Germinal center (tissue), 1 donor: ENCODE data around the gene MAB21L4.

Experiments used
- DNase-seq: peaks from one replicate; pipeline ENCODE4 v3.0.0; 2012; ENCODE audit warnings: mixed read lengths, low spot score

The MAB21L4 gene

DNA sequence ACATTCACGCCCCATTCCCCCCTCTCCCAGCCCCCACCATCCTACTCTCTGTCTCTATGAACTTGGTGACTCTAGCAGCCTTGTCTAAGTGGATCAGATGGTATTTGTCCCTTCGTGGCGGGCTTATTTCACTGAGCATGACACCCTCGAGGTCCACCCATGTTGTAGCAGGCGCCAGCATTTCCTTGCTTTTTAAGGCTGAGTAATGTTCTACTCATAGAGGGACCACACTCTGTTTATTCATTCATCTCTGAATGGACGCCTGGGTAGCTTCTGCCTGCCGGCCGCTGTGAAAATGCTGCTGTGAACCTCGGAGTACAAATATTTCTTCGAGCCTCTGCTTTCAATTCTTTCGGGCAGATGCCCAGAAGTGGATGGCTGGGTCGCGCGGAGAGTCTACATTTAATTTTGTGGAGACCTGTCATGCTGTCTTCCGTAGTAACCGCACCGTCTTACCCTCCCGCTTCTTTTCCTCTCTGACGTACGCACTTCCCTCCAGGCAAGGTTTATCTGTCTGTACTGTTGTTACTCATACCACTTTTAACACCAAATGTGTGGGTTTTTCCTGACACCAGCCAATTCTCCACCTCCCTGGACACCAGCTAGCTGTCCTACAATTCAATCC is 15.8 kb upstream of the MAB21L4 start:
- no peak for DNase-seq

DNA sequence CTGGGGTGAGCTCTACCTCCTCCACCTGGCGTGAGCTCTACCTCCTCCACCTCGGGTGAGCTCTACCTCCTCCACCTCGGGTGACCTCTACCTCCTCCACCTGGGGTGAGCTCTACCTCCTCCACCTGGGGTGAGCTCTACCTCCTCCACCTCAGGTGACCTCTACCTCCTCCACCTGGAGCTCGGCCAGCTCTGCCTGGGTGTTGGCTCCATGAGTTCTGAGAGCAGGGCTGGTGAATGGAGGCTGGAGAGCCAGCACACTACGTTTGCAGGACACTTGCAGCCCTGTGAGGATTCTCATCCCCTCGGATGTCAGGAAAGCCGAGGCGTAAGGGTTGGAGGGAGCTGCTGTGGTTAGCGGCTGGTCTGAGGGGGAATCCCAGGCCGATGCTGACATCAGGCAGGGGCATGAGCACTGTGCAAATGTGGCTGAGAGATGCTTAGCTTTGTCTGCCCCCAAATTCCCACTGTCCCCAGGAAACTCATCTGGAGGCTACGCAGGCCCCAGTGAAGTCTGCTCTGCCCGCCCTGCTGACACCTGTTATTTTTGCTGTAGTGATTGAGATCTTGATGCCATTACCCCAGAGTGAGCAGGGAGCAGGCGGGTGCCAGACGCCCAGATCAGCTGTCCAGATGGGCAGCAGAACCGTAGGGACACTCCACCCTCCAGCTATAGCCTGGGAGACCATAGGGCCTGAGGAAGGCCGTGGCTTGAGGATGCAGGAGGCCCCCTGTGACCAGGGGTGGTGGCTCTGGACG is 13.4 kb upstream of the MAB21L4 start:
- DNase-seq = no peak

DNA sequence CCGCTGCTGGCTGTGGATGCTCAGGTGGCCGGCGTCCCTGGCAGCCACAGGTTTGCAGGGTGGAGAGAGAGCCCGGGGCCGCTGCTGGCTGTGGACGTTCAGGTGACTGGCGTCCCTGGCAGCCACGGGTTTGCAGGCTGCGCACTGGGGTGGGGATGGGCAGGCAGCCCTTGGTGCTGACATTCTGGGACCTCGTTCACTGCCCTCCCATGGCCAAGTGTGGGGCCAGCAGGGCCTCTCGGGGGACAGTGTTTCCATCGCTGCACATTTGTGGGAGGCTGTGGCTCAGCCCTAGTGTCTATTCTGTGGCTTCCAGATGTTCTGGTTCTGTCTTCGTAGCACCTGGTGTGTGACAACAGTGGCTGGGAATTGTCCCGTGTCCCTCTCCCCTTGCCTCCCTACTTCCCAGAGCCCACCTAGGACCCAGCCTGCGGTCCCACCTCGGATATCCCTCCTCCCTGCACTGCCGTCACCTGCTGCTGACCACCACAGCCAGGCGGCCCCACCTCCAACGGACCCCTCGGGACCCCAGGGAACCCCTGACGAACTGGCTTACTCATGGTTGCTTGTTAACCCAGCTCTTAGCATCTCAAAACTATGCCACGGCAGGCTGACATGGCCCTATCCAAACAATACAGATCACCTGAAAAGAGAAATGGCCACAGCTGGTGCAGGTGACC is 11.1 kb upstream of the MAB21L4 start:
- no peak for DNase-seq

DNA sequence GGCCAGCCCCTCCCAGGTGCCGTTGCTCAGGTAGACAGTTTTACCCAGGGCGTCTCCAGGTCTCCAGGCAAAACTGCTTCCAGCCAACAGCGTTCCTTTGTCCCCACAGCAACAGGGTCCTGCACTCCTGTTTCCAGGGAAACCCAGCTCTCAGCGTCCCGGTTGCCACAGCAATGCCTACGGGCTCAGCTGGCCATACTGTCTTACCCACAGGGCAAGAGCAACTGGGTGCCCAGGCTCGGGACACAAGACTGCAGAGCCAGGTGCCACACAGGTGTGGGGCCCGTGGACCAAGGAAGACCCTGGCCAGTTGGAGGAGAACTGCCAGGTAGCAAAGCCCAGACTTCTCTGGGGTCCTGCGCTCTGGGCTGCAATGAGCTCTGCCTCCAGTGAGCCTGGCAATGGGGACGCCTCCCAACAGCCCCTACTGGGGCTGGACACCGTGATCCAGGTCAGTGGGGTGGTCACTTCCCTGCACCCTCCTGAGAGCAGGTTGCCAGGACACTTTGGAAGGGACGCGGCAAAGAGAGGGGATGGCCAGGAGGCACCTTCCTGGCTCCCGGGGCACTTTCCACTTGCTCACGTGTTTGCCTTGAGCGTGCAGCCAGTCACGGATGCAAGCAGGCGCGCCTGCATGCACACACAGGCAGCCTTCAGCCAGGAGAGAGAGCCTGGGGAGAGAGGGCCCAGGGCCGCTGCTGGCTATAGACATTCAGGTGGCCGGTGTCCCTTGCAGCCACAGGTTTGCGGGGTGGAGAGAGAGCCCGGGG is 10.4 kb upstream of the MAB21L4 start, which contains the start of gene CROCC2:
CROCC2 (plus strand) TSS at position 196 of the 770 bp plus-strand sequence; CDS start at position 374, 178 bp downstream.
- no peak for DNase-seq

DNA sequence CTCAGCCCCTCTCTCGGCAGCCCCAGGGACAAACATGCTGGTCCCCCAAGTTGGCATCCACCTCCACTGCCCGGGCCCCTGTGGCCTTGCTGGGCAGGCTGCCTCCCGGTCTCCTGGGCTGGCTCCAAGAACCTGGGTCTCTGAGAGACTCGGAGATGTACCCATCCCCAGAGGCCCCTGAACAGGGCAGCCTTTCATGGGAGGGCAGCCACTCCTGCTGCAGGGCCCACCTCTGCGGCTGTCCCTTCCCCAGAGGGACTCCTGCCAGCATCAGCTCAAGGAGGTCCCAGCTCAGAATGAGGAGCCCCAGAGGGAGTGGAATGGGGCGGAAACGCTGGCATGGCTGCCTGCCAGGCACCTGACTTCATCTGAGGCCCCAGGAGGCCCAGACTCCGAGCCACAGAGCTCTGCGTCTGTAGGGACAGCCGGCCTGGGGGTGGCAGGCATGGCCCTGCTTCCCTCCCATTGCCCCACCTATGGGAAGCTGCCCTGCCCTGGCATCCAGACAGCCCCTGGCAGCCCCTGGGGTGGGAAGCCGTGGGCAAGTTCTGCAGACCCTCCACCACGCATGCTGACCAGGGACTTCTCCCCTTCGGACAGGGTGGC is 9.3 kb upstream of the MAB21L4 start:
- DNase-seq = no peak

- no peak for DNase-seq
Measured at GRCh38 chr2:240904216-240905175, 8.5 kb upstream of the MAB21L4 start.

GRCh38 chr2:240903191-240904060 is 7.5 kb upstream of the MAB21L4 start:
- no peak for DNase-seq

DNA sequence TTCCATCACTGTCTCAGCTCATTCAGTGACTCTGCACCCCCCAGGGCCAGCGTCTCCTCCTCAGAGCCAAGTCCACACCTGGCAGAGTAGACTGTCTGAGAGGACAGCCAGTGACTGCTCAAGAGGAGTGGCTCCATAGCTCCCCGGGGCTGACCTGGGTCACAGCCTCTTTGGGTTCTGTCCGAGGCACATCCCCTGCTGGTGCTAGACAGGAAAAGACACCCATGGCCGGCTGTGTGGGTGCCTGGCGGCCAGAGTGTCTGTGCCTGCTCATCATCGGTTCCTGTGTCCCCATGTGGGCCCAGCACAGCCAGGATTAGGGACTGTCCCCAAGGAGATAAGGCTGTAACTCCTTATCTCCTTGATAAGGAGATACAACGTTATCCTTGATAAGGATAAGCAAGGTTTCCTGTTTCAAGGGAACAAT is 6.7 kb upstream of the MAB21L4 start:
- no peak for DNase-seq

- DNase-seq = no peak
Measured at GRCh38 chr2:240901986-240902614, 6.1 kb upstream of the MAB21L4 start.

GRCh38 chr2:240900141-240900860 is 4.3 kb upstream of the MAB21L4 start:
- no peak for DNase-seq

DNA sequence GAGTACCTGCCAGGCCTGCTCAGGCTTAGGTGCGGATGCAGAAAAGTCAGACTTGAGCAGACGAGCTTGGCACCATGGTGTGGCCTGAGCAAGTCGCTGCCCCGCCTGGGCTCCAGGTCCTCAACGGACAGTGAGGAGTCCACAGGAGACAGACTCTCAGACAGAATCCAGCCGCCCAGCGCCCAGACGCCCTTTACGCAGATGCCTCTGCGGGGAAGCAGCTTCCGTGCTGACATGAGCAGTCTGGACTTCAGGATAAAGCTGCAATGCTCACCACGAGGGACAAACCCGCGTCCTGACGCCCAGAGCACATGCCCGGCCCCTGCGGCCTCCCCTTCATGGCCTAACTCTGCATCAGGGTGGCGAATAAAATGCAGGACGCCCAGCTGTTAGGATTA is 3.5 kb upstream of the MAB21L4 start:
- DNase-seq = no peak

GRCh38 chr2:240898731-240899467 is 2.9 kb upstream of the MAB21L4 start:
- no peak for DNase-seq

- no peak for DNase-seq
Measured at GRCh38 chr2:240898108-240898730, 2.3 kb upstream of the MAB21L4 start.

- DNase-seq = no peak
Measured at GRCh38 chr2:240896871-240897692, 1.1 kb upstream of the MAB21L4 start.

DNA sequence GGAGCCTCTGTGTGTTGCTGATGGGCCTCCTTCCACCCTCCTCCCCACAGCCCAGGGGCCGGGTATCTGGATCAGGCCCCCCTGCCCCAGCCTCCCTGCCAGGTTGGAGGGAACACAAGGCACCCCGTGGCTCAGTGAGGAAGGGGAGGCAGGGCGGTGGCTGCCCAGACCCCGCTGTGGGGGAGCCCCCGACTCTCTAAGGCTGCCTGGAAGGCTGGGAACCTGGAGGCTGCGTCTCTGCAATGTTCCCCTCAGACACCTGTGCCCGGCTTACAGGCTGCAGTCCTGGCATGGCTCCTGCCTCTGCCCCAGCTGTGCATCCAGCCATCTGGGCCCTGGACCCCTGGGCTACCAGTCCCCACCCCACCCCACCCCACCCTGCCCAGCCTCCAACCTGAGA is 438 bp upstream of the MAB21L4 start:
- DNase-seq = no peak

DNA sequence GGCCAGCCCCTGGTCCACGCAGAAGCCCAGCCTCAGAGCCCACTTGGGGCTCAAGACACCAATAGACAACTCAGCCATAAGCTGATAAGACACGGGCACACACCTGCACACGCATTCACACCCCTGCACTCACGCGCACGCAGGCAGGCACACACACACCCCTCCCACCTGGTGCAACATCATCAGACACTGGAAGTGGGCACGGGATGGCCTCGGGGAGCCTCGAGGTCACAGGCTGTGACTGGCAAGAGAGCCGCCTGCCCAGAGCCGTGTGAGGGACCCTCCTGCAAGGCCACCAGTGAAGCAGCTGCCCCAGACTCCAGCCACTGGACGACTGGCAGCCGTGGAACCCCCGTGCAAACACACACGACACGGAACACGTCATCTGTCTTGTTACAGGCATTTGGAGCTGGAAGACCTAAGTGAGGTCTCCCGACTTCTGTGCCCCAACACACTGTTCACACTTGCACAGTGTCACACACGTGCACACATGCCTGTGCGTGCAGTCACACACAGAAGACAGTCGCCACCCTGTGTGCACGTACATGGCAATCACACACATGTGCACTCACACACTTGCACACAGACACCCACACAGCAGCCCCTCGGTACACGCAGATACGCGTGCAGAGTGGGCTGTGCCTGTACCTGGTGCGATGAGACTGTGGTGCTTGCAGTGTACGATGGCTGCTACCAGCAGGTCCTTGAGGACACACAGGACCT is 959 bp downstream of the MAB21L4 start:
- no peak for DNase-seq
